GM19372 (cell line): ENCODE results near the gene SMPD3.
A peak's percentile ranks its signal among the peaks of the same experiment; 100 is the strongest.

Experiments used
- ATAC-seq: cut with Tn5 transposase; IDR thresholded peaks from one replicate; pipeline ENCODE4 v1.9.1; 2021; ENCODE audit warnings: mild to moderate bottlenecking, low read depth, moderate library complexity; ENCODE audit not compliant: unreplicated experiment

Gene SMPD3

GRCh38 chr16:68444056-68444657, 4.2 kb downstream of the SMPD3 start:
- no peak for ATAC-seq

GRCh38 chr16:68436581-68436980, 11.7 kb downstream of the SMPD3 start:
- ATAC-seq, result no peak

GRCh38 chr16:68434624-68435210, 13.6 kb downstream of the SMPD3 start:
- ATAC-seq, result no peak

- ATAC-seq, result no peak
These were observed 15.0 kb downstream of the SMPD3 start for GRCh38 chr16:68433316-68433715.

- no peak for ATAC-seq
These were observed 15.6 kb downstream of the SMPD3 start for GRCh38 chr16:68432701-68433100.

GRCh38 chr16:68429076-68429854, 19.0 kb downstream of the SMPD3 start:
- no peak for ATAC-seq

GRCh38 chr16:68427649-68428303, 20.5 kb downstream of the SMPD3 start:
- ATAC-seq, result no peak

GRCh38 chr16:68426347-68426652, 22.0 kb downstream of the SMPD3 start:
- no peak for ATAC-seq

- no peak for ATAC-seq
These were observed 22.6 kb downstream of the SMPD3 start for GRCh38 chr16:68425498-68426346.

GRCh38 chr16:68423771-68424170, 24.5 kb downstream of the SMPD3 start:
- no peak for ATAC-seq

GRCh38 chr16:68422396-68422960, 25.8 kb downstream of the SMPD3 start:
- no peak for ATAC-seq

- ATAC-seq, result no peak
These were observed 27.2 kb downstream of the SMPD3 start for GRCh38 chr16:68421076-68421475.

- no peak for ATAC-seq
These were observed 27.9 kb downstream of the SMPD3 start for GRCh38 chr16:68420366-68420942.

- ATAC-seq, result peak; percentile 74
These were observed 30.5 kb downstream of the SMPD3 start for GRCh38 chr16:68417711-68418301.

GRCh38 chr16:68416057-68417046, 32.0 kb downstream of the SMPD3 start:
- no peak for ATAC-seq

GRCh38 chr16:68414581-68414980, 33.7 kb downstream of the SMPD3 start:
- ATAC-seq, result no peak

- no peak for ATAC-seq
These were observed 36.2 kb downstream of the SMPD3 start for GRCh38 chr16:68412061-68412460.

GRCh38 chr16:68411086-68411485, 37.2 kb downstream of the SMPD3 start:
- no peak for ATAC-seq
